Right kidney (tissue), 1 donor: ENCODE data around the gene LTBP1.
"Not testable (repeated sequence)": the region's sequence is repeated elsewhere in the genome, so short reads cannot be mapped to it uniquely, and the experiment has no call there.

Source experiments
- DNase-seq: peaks from one replicate; pipeline ENCODE4 v3.0.0-alpha.2; 2016

Gene LTBP1

DNA sequence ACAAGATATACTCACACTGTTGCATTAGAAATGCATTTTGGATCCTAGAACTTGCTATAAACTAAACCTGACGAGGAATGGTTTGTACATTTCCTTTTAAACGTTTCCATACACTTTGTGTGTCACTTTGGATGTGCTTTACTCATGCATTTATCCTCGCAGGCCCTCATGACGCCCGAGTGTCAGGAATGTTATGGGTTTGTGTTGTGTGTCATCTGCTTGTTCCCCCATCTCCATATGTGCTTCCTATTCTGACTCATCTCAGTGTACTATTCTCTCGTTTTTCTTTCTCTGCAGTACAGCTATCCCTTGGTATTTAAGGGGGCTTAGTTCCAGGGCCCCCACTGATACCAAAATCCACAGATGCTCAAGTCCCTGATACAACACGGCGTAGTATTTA lies 408.2 kb downstream of the LTBP1 start:
- DNase-seq: no peak

DNA sequence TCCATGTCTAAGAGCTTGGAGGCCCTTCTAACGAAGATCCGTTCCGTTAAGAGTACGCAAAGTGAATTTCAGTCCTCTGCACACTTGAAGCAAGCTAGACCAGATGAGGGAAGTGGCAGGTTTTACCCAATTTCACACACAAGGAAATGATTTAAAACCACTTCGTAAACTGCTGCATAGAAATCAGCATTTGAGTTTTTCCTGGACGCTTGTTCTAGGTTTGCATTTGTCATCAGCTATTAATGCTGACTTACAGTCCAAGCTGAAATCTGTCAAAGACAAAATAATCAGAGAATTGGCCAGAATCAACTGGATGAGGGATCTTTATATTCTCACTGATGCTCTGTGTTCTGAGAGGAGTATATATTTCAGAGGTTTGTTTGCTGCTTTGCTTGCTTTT lies 412.1 kb downstream of the LTBP1 start:
- no peak for DNase-seq

DNA sequence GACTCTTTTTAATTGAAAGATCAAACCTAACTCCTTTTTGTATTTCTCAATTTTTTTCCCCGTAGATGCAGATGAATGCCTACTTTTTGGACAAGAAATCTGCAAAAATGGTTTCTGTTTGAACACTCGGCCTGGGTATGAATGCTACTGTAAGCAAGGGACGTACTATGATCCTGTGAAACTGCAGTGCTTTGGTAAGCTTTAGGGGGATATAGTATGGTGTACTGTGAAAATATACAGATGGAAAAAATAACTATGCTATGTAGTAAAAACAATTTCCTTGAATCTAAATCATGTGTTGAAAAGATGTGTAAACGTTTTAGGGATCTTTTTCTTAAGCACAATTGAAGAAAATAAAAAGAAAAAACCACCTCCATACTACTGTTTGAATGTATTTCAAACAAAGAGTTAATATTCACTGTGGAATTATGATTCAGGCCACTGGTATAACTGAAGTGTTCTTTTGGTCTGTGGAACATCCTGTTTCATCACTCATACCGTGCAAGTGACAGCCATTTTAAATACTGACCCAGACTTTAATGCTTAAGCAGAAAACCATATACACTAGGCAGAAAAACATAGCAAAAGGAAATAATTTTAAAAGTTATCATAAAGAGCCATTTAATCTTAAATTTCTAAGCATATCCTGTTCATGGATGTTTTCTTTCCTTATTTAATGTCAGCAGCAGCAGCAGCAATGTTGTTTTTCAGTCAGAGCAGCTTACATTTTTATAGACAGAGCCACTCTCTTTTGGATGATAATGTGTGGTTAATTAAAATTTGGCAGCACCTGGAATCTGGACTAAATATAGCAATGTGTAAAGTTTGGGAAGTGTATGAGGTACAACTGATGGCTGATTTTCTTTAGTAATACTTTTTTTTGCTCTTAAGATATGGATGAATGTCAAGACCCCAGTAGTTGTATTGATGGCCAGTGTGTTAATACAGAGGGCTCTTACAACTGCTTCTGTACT lies 416.9 kb downstream of the LTBP1 start:
- DNase-seq: no peak

DNA sequence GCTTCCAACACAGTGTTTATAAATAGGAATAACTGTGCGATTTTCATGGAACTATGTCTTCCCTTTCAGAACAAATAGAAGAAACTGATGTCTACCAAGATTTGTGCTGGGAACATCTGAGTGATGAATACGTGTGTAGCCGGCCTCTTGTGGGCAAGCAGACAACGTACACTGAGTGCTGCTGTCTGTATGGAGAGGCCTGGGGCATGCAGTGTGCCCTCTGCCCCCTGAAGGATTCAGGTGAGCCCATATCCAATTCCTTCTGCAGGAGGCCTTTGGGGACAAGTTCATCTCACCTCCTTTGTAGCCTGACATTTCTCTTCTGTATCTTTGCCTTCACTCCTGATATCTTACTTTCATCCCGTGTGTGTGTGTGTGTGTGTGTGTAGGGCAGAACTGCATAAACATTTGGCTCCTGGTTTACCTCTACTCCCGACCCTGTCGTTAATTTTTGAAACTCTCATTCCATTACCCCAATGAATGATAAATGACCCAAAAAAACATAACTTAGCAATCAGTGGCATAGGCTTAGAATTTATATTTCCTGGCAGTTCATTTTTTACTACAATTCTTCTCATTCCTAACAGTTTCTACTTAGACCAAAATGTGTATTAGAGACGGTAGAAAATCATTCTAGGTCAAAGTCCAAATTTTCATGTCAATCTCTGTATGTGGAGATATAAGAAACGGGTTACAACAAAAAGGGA lies 418.7 kb downstream of the LTBP1 start:
- DNase-seq: no peak

DNA sequence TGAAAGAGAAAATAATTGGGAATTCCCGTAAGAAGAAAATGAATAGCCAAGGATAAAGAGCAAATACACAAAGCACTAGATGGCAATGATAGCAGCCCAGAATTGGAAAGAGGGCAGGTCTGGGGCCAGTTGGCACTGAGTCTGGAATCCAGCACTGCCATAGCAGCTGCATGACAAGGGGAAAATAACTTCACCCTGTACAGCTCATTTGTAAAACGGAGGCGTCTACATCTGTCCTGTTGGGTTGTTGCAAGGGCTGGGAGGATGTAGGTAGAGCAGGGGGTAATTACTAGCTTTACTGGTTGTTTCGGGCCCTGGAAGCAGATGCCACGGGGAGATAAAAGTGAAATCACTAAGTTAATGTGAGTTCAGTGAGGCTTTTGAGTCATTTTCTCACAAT lies 419.7 kb downstream of the LTBP1 start:
- no peak for DNase-seq

DNA sequence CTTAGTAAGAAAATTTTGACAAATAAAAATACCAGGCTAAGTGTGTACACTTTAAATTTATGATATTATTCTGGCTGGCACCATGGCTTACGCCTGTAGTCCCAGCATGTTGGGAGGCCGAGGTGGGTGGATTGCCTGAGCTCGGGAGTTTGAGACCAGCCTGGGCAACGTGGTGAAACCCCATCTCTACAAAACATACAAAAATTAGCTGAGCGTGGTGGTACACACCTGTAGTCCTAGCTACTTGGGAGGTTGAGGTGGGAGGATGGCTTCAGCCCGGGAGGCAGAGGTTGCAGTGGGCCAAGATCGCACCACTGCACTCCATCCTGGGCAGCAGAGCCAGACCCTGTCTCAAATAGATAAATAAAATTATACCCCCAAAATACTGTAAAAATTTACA lies 421.8 kb downstream of the LTBP1 start:
- DNase-seq: not testable (repeated sequence)

DNA sequence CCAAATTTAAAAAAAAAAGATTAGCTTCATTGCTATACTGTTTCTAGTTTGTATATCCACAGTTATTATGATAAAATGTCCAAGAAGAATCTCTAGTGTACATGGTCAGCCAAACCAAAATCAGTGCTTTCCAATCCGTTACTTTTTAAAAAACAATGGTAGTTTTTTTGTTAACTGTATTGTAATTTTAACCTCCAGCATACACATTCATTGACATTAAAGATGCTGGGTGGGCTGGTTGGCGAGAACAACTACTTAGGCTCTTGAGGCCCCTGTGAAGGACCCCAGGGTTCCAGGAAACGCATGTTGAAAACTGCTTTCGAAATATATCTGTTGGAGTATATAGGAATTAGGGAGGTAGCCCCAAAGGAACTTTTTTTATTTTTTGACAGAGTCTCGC lies 422.4 kb downstream of the LTBP1 start:
- DNase-seq: no peak

DNA sequence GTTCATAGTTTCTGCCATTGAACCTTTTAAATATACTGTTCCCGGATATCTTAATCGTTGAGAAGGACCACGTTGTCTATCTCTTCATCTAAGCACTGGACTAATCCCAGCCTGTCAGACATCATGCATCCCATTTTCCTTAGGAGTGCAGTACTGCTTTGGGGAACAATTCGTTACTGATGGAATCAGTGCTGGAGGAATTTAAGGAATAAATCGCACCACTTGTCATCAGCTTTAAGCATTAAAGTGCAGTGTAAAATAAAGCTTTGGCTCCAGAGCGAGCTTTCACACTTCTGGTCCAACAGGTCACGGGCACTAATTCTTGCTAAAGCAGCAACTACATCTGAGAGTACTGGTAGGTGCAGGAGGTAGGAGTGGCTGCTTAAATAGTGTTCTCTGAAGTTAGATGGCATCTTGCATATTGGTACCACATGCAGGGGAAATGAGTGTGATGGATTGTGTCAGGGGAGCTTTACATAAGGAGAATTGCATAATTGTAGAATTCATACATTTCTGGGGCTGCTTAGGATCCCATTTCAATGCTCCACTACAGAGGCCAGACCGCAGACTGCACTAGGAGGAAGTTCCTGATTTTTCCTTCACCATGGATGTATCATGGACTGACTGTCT lies 424.0 kb downstream of the LTBP1 start:
- DNase-seq: no peak

DNA sequence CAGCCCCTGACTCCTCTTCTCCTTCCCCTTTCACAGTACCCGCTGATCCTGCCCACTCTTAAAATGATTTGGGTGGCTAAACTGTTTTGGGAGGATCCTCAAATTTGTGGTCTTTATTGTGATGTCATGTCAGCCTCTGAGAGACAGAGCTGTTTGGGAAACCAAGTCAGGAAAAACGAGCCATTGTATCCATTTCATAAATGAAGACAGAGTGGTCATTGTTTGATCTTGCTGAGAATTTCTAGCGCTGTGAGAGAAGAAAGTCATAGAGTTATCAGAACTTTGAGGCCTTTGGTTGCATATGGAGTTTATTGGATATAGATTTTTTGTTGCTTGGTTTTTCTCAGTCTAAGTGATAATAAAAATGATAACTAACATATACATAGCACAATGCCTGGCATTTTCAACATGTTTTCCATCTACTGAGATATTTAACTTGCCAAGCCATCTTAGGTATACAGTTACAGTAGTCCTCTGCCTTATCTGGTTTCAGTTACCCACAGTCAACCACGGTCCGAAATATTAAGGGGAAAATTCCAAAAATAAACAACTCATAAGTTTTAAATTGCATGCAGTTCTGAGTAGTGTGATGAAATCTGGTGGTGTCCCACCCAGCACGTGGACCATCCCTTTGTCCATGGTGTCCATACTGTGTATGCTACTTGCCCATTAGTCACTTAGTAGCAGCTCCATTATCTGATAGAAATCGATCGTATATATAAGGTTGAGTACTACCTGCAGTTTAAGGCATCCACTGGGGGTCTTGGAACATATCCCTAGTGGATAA lies 424.7 kb downstream of the LTBP1 start:
- no peak for DNase-seq

DNA sequence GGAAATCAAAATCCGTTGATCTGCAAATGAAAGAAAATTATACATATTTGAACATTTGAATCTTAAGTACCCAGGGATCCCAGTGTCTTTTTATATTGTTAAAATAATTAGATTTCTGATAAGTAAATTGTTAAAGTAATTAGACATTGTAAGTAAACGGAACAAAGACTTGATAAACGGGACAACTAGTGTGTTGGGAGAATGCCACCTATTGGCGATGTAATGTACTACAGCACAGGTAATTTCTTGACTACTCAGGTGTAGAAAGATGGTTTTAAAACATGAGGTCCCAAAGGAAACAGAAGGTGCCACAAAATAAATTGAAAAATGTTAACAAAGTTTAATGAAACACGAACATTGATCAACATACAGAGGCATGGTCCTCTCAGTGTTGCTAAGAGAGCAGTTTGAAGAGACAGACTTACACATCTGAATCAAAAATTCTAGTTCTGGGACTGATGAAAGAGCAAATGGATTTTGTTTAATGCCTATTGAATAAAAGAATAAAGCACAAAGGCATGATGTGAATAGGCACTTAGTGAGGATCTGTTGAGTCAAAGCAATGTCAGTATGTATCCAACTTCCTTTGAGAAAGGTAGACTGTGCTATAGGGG lies 426.3 kb downstream of the LTBP1 start:
- no peak for DNase-seq

DNA sequence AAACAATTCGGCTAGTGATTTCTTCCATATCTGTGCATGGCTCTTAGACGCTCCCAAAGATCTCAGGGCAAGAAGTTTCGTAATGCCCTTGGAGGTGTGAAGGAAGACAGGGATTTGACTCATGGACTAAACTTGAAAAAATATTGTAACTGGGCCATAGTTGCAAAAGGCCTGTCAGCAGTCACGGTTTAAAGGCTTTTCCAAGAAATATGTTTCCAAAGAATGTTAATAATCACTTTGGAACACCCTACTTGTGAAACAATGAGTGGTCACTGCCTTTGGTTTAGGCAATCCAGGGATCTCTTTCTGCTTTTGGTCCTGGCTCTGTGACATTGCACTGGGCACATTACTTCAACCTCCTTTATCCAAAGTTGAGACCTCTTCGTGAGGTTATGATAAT lies 427.2 kb downstream of the LTBP1 start:
- no peak for DNase-seq

DNA sequence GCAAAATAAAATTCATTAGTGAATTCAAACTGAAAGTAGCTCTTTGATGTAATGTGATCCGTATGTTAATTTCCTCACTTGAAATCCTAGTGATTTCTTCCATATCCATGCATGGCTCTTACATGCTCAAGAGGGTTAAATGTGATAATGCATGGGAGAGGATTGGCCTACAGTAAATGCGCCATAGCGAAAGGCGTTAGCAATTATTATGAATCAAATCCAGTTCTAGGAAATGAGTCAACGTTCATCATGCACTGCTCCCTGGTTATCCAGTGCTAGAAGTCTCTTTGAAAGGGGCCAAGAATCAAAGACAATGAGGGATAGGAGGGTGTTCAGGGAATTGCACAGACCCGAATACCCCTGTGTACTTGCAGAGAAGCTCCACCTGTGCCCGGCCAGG lies 428.3 kb downstream of the LTBP1 start:
- DNase-seq: no peak

DNA sequence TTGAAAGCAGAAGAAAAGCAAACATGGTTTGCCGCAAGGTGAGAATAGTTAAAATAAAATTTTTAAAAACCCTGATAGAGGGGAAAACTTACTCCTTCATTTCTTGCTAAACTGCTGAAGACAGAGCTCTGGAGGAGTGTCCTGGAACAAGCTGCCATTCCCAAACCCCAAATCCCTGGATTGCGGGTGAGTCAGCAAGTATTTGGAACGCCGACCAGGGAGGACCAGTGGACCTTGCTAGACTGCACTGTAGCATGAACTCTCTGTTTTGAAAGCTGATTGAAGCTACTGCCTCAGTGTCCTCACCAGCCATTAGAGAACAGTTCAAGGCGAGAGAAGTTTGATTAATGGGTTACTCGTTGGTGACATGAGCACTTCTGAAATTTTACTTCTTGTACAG lies 430.3 kb downstream of the LTBP1 start:
- no peak for DNase-seq

DNA sequence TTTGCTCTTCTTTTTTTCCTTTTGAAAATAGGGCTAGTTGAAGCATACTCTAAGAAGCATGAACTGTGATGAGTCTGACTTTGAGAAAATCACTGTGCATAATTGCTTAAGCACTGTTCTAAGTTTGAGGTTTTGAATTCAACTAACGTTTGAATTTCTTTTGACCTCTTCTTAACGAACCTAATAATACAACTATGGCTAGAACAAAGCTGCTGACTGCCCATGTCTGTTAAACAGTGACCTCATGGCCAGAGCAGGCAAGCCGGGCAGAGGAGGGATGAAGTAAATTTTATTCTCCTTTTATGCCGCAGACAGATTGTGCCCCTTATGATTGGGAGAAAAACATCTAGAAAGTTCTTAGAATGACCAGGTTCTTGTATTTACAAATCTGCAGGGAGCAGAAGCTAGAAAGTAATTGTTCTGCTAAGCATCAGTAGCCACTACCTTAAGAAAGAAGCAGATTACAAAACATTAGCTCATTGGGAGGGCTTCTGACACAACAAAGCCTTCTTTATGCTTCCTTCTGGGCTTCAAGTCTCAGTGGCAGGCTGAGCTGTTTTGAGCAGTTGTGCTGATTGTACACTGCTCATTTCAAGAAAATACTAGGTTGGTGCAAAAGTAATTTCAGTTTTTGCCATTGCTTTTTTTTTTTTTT lies 431.9 kb downstream of the LTBP1 start:
- no peak for DNase-seq

DNA sequence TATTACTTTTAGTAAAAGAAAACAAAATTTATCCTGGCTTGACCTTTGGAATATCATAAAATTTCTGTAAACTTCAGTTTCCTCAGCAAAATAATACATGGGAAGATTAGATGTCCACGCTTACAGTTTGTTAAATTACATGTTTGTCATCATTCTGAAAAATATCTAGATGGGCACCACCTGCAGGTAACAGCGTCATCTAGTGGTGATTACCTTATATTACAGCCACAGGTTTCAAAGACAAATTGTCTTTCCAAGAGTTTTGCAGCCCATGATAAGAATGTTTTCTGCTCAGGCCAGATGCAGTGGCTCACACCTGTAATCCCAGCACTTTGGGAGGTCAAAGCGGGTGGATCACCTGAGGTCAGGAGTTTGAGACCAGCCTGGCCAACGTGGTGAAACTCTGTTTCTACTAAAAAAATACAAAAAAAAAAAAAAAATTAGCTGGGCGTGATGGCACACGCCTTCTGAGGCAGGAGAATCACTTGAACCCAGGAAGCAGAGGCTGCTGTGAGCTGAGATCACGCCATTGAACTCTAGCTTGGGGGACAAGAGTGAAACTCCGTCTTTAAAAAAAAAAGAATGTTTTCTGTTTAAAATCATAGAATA lies 433.4 kb downstream of the LTBP1 start:
- no peak for DNase-seq

DNA sequence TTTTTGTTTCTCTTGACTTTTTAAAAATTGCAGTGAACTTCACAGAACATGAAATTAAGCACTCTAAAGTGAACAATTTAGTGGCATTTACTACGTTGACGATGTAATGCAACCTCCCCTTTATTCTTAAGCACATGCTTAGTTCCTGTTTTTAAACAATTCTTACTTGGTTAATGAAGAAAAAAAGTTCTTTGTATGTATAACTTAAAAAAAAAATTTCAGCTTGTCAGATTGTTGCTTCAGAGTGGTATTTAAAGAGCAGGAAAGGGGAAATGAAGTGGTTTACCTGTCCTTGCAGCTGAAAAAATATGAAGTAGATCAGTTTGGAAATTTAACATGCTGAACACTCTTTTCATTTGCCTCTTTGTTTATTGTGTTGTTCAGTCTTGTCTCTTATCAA lies 434.0 kb downstream of the LTBP1 start:
- no peak for DNase-seq

DNA sequence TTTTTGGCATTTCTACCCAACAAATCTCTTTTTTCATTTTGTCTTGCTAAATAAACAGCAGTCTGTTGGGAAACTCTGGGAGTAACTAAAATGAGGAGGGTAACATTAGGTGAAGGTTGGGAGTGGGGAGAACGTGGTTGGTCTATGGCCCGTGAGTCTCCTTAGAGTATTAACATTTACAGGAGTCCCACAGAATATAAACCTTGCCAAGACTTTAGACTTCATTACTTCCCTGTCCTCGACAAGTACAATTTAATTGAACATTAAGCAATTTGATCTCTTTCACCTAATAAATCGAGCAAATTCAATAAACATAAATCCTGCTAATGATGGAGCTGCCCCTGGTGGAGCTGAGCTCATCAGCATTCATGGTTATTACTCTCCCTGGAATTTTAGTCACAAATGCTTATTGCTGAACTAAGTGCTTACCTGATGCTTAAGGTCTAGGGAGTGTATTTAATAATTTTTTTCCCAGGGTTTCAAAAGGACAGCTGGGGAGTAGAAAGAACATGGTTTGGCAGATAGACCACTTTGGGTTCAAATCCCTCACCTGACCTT lies 434.6 kb downstream of the LTBP1 start:
- no peak for DNase-seq

DNA sequence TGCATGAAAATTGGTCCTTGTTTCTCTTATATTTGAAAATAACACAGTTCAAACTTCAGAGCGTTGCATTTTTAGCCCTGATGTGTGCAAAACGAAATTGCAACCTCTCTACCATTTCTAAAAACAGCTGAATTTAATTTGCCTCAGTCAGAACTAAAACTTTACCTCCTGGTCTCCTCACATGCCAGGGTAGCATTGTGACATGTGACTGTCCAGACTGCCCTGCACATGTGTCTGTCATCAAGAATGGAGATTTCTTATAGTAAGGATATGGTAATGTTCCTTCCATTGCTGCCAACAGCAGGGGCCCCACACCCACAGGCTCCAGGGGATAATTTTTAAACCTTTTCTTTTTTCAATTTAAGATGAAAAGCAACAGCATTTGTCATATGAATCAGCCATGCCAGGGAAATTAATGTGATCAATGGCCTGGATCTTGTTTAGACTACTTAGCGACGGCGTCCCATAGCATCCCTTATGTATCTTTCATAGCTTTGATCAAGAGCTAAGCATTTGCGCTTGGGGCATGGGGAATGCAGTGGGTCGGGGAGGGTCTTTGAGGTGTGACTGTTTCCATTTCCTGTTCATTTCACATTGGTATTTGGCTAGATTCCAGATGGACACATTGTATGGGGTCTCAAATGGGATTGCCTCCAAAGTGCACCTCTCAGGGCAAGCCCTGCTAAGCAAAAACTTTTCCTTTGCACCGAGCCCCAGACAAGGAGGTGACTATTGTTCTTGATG lies 437.3 kb downstream of the LTBP1 start:
- no peak for DNase-seq

DNA sequence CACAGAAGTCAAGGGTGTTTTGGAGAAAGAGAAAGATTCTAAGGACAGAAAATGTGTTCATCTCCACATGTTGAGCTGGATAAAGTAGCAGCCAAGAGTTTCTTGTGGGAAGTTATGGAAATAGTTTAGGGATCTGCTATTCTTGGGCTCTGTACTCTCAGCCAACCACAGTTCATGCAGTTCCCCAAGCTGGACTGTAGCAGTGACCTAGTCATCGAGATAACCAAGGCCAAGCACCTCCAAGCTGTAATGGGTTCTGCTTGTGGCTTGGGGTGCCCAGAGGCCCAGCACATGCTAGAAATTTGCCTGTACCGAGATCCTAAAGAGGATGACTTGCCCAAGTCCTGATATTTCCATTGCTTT lies 437.8 kb downstream of the LTBP1 start:
- no peak for DNase-seq

DNA sequence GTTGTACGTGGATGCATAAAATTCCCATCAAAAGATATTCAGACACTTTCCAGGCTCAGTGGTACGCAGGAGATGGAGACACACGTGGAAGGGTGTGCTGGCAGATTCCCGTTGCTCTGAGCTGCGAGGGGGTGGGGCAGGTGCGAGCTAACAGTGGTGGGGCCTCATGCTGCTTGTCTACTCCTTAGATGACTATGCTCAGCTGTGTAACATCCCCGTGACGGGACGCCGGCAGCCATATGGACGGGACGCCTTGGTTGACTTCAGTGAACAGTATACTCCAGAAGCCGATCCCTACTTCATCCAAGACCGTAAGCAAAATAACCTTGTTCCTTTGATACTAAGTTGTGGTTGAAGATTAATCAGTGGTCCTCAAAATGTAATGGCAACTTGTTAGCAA lies 442.2 kb downstream of the LTBP1 start:
- DNase-seq: no peak
